SK-MEL-5 (cell line): ENCODE measurements around the gene KLF13. TPM values are rescaled to one million over a fixed set of nuclear protein-coding genes. Genes with fewer than 3 reads are reported as not detected.
"Not testable (repeated sequence)": the region's sequence is repeated elsewhere in the genome, so short reads cannot be mapped to it uniquely, and the experiment has no call there.

ENCODE experiments used
- DNase-seq: peaks from one replicate; pipeline ENCODE4 v3.0.0-alpha.2; 2016; ENCODE audit warnings: low read depth, low spot score
- in situ Hi-C: cut with HindIII; loops from 2 replicates; pipeline ENCODE4 v1.10.0; 2016; ENCODE audit warnings: low sequenced_read_pairs, high pct_unique_total_duplicates, low pct_unique_long_range_greater_than_20kb
- total RNA-seq: library from RNA; depleted of rRNA; stranded (reverse); fragments of >200 nt; shearing (Covaris generic); gene quantifications from 2 replicates; pipeline ENCODE4 v1.2.3, GENCODE V29; 2014

The KLF13 gene
- total RNA-seq, 1 experiment from 2014 or later: 17.3 TPM

DNA sequence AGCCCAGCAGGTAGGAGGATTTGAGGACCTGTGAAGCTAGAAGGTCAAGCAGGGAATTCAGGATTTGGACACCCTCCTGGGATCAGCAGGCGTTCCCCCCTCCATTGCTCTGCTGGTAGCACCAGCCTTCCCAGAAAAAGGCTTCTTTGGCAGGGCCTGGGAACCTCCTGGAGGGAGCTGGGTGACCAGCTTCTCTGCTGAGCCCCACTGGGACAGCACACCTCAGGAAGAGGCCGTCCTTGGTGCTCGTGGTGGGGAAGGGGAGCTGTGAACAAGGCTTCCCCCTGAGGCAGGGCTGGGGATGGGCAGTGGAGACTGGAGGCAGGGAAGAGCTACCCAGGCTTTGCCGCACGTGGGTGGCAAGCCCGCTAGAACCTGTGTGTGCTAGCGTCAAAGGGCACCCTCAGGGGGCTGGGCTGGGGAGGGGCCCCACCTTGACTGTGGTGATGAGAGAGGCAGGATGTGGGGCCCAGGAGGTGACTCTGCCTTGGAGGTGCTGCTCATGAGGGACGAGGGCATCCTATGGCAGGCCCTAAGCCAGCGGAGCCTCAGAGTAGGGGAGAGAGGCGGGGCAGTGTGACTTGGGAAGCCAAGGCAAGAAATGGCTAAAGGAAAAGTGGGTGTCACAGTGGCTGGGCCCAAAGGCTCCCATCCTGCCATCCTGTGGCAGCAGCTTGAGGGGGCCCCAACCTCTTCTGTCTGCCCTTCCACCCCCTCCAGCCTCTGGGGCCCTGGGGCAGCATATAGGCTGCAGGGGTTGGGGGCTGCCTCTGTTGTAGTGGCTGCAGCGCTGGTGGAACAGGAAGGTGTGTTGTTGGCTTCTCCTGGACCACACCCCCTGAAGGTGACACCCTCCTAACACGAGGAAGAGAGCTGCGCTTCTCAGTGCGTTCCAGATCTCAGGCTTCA, 20.7 kb downstream of the KLF13 start:
- DNase-seq: no peak
- in situ Hi-C loops: no loop called here

DNA sequence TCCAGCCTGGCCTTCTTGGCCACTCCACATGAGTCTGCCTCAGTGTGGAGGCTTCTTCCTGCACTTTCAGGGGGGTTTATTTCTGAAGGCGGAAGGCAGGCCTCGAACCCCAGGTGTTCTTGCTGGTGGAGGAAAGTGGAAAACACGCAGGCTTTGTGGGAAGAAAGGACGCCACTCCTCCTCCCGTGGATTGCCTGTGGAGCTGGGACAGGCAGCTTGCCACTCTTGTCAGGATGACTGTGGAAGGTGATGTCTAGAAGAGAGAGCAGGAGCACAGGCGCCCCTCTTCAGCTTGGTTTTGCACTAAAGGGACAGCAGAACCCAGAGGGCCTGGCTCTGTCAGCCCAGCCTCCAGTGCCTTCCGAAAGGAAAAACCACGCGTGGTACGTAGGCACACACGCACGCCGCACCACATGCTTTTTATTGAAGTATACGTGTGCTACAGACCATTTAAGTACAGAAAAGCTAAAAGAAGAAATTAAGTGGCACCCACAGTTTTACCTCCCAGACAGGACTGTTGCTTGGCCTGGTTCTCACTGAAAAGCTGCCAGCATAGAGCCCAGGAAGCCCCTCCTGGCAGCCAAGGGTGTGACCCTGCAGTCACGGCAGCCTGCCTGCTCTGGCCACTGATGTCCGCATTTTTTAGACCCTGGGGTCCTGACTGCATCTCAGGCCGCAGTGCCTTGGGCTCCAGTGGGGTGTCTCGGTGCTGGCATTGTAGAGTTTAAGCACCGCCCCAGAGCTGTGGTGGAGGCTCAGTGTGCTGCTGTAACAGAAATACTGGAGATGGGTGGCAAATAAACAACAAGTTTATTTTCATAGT, 21.6 kb downstream of the KLF13 start:
- in situ Hi-C loops: no loop called here
- no peak for DNase-seq

DNA sequence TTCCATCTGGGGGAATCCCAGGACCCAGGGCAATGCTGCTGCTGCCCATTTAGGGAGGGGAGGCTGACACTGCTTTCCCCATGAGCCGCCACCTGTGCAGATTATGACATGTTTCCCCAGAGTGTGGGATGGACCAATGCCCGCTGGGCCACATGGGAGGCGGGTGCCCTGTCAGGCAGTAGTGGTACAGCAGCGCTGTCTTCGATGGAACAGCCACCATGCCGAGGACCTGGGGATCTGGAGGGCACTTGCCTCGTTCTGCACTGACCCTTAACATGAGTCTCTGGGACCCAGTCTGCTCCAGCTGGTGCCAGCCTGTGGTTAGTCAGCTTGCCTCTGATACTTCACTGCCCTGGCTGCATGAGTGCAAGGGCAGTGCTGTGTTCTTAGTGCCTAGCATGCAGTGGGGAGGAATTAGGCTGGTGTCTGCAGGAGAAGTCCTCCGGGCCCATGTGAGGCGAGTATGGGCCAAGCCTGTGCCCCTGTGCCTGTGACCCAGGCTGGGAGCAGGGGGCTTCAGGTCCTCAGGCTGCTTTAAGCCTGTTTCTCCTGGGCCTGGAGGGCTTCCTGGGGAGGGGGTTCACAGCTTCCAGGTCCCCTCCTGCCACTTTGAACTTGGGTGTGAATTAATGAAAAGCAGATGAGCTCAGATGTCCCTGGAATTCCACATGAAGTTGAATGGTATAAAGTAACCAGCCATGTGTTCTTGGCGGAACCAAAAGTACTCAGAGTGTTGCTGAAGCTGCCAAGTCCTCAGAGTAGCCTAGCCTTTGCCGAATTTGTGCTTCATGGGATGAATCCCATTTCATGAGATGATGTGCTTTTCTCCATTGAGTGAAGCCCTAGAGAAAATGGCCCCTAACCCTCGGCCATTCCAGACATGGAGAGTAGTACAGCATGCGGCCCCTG, 22.9 kb downstream of the KLF13 start:
- no peak for DNase-seq
- in situ Hi-C loops: no loop called here

DNA sequence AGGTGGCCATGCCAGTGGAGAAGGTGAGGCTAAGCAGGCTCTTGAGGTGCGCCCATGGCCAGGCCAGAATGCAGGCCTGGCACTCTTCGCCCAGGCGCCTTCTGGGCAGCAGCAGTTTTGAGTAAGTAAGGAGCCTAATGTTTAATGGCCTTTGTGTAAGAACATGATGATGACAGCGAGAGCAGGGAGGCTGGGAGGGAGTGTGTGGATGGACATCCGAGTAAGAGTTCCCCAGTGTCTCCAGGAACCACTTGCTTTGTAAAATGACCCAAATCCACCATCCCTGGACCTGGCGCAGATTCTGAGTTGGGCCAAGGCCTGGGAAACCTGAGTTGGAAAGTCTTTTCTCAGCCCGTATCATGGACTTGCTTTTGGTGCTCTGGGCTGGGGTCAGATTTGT, 24.1 kb downstream of the KLF13 start:
- no peak for DNase-seq
- in situ Hi-C loops: no loop called here

DNA sequence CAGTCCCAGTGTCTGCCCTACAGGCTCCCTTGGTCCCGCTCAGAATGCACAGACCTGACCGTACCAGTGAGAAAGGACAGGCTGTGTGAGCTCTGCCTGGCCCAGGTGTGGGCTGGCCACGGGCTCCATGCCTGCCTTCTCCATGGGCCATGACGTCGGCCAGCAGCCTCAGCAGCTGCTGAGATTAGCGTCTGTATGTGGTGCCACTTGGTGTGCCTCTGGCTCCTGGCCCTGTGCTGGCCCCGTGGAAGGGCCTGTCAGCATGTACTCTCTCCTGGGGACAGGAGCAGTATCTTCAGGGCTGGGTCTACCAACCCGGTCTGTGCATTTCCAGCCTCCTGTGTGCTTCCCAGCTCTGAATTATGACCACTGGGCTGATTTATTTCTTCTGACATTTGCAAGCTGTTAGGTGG, 25.7 kb downstream of the KLF13 start:
- in situ Hi-C loops: no loop called here
- DNase-seq: no peak

DNA sequence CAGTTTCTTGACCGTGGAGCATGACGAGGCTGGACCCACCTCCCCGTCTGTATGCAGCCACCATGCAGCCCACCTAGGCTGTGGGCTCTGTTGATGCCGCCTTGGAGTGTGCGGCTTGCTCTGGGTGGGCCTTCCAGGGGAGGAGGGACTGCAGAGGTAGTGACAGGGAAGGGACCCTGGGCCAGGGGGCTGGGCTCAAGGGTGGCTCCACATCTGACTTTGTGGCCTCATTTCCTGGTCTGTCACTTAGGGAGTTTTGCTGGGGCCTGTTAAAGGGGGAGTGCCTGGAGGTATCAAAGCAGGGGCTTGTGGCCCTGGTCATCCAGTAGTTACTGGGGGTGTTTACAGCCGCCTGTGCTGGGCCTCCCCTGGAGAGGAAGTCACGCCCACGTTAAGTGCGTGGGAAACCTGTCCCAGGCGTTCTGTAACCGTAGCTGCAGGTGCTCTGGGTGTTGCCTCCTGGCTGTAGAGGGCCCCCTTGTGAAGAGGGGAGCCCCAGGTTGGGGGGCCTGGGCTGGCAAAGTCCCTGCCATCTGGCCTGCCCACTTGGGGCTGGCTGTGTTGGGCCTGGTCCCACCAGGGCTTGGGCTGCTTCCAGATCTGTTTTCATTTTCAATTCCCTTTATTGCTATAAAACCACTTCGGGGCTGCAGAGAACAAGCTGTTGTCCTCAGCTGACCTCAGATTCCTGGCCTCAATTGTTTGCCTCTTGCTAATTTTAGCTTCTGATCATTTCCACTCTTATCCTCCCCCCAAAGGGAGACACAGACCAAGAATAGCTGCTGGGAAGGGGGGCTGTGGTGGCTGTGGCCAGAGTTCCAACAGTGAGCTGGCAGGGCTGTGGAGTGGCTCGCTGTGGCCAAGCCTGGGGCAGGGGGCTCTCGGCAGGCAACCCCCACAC, 26.5 kb downstream of the KLF13 start:
- DNase-seq: peak; percentile 29
- in situ Hi-C loops: no loop called here

DNA sequence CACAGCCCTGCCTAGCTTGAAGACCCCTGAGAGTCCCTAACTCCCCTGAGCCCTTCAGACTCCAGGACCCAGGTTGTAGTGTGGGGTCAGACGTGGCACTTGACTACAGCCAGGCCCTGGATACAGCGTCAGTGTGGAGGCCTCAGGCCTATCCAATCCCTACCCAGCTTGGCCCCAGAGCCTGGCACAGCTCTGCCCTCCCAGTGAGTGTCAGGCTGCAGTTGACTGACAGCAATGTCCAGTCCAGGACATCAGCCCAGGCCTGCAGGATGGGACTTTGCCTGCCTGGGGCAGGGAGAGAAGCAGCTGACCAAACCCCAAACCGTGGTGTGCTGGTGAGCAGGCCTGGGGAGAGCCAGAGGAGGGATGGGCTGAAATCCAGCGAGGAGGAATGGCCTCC, 27.3 kb downstream of the KLF13 start:
- no peak for DNase-seq
- in situ Hi-C loops: no loop called here

DNA sequence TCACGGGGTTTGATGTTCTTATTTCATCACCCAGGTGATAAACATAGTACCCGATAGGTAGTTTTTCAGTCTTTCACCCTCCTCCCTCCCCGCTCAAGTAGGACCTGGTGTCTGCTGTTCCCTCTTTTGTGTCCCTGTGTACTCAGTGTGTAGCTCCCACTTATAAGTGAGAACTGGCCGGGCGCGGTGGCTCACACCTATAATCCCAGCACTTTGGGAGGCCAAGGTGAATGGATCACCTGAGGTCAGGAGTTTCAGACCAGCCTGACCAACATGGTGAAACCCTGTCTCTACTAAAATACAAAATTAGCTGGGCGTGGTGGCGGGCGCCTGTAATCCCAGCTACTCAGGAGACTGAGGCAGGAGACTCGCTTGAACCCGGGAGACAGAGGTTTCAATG, 29.5 kb downstream of the KLF13 start:
- DNase-seq, in situ Hi-C loops: not testable (repeated sequence)

DNA sequence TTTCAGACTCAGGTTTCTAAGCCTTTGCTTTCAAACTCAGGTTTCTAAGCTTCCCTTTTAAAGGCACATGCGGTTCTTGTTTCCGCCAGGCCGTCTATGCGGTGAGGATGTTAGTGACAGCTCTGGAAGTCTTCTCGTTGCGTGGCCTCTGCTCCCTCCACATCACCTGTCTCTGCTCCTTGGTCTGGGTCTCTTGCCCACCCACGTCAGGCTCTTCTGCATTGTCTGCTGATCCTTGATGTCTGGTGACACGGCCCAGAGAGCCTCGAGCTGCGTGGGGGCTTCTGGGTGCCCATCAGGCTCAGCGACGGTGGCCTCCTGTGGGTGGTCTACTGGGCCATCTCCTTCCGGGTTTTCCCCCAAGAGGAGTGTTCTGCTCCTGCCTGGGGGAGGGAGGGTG, 30.5 kb downstream of the KLF13 start:
- in situ Hi-C loops: no loop called here
- no peak for DNase-seq

DNA sequence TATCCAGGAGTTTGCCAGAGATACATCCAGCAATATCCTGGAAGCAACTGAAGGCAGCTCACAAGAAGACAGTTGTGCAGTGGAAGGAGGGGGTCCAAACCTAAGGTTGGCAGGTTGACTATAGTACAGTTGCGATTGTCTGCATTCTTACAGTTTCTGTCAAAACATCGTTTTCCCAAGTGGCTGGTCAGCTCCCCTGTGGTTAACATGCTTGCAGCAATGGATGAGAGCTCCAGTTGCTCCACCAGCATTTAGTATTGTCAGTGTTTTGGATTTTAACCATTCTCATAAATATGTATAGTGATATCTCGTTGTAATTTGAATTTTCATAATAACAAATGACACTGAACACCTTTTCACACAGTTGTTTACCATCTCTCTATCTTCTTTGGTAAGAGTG, 31.5 kb downstream of the KLF13 start:
- in situ Hi-C loops: no loop called here

DNA sequence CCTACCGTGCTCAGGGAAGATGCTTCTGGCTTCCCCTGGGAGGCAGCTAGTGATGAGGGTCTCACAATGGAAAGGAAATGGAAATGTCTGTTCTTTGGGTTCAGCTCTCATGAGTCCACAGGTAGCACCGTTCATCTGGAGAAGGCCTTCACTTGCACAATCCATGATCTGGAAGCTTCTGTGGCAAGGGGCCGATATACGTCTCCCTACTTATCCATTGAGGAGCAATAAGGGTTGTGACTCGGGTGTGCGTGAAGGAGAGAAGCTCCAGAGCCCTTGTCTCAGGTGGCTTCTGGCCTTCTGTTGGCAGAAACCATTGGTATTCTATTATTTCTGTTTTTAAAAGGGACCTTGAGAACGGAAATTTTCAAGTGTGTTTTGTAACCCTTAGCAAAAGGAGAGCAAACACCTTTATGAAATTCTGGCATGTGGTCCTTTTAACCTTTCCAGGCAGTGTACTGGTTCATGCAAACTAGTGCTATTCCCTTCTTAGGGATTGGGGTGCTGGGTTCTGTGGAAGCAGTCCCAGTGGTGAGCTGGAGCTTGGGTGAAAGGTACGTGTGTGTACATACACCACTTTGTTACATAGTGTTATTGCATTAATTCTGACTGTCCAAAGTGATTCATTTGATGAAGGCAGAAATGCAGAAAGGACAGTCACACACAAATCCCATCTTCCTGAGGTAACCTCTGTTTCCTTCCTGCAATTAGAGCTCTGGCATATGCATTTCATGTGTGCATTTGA, 32.5 kb downstream of the KLF13 start:
- in situ Hi-C loops: no loop called here
- no peak for DNase-seq

More for the DNA sequence above, 31.5 kb downstream of the KLF13 start:
- no peak for DNase-seq

DNA sequence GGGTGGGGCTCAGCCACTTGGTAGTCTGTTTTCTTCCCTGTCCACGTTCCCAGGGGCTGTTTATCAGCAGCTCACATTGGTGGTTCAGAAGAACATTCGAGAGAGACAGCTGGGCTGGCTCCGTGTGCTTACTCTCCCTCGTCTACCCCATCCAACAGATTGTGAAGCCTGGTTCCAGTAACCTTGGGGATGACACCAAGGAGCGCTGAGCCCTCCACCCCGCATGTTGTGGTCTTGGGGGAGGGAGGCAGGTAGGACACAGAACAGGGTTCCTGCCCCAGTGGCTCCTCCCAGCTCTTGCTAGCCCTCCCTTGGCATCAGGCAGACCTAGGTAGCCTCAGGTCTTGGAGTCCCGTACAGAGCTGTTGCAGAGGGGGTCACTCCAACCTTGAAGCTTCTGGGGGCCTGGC, 33.1 kb downstream of the KLF13 start:
- no peak for DNase-seq
- in situ Hi-C loops: no loop called here

DNA sequence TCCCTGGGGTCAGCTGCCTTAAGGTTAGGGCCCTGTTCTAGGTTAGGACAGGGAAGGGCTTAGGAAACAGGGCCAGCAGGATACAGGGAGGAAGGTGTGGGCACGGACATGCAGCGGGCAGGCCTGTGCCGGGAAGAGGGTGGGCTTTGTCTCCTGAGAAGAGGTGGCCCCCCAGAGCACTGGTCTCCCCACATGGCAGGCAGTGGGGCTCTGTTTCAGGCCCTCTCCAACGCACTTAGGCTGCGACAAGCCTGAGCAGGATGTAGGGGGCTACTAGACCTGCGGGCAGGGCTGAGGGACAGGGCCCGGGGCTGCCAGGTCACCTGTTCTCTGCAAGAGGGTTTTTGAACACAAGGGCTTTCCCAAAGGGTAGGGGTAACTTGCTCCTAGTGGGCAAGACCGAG, 33.5 kb downstream of the KLF13 start:
- in situ Hi-C loops: no loop called here
- DNase-seq: no peak

DNA sequence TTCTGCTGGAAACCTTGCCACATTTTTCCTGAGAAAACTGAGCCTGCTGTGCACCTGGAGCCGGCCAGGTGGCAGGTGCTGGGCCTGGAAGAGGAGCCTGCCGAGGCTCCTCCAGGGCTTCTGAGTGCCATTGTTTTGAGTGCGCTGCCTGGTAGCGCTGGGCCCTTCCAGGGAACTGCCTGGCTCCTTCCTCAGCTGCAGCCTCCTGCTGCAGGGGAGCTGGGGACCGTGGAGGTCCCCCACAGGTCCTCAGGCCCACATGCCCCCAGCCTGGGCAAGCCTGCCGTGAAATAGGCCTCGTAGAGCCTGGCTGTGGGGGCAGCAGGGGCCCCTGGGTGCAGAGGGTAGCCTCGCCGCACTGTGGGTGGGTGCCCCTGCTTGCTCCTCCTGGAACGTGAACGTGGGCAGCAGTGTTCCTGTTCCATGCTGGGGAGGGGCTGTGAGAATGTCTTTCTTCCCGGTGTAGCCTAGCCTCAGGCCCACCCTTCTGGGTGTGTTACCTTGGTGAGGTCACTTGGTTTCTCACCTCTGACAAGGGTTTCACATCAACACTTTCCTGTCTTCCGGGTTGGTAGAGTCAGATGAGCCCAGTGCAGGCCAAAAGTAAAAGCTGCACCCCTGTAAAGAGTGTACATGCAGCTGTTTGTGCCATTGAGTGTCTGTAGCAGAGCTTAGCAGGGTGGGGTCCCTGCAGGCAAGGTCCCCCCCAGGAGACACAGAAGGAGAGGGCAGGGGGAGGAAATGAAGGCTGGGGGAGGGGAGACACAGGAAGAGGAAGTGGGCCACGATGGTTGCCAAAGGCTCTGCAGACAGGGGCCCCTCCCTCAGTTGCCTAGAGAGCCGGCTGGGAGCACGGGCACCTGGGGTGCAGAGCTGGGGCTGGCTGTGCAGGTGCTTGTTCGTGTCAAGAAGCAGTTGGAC, 34.5 kb downstream of the KLF13 start:
- in situ Hi-C loops: no loop called here
- no peak for DNase-seq

DNA sequence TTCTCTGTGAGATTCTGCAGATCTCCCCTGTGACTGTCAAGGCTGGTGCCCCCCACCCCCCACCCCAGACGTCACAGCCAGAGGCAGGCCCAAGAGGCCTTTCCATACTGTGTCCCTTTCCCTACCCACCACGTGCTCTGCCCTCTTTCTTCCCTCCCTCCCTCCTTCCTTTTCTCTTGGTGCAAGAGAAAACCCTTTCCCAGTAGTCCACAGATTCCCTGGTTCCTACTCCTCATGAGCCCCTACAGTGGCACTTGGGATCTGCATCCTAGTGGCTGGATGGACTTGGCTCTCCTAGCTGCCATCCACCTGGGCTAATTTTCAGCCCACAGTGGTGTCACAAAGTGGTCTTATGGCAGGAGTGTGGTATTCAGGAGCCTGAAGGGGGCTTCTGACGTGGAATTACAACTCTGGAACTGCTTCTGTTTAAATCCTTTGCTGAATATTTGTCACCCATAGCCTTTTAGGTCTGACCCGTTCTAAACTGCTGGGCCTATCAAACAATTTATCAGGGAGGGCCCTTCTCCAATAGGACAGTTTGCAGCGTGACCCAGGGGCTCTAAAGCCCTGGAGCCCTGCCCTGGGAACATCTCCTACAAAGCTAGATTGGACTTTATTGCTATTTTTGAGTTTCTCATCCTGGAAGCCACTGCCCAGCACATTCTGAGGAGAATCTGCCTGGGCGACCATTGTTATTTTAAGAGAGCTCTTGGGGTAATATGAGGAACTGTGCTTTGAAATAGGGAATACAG, 35.3 kb downstream of the KLF13 start:
- in situ Hi-C loops: no loop called here
- DNase-seq: peak; percentile 15
